PC-3 (cell line): ENCODE measurements around the gene EIF4E. TPM values are rescaled to one million over a fixed set of nuclear protein-coding genes. Genes with fewer than 3 reads are reported as not detected.
"Not testable (repeated sequence)": the region's sequence is repeated elsewhere in the genome, so short reads cannot be mapped to it uniquely, and the experiment has no call there.

Source experiments
- ATAC-seq: fragments of 200-7000 bp; cut with Tn5 transposase; 2 replicates; pipeline ENCODE4 v1.9.1; 2020; ENCODE audit warnings: mild to moderate bottlenecking, moderate library complexity
- BruUV-seq: library from RNA; stranded (reverse); fragments of 400-500 nt; replicated peaks from 2 replicates; lab custom pipeline; 2021; lab: Mats Ljungman, UMichigan
- CTCF ChIA-PET: fragments of 300-600 bp; sonication (Branson Sonifier 250); formaldehyde crosslinking; loops from one replicate; lab custom pipeline; 2022; ENCODE audit warnings: antibody characterized with exemption; lab: Charles Lee
- POLR2A ChIA-PET: fragments of 300-600 bp; sonication (Branson Sonifier 250); formaldehyde crosslinking; loops from one replicate; lab custom pipeline; 2022; ENCODE audit warnings: antibody characterized with exemption; ENCODE audit not compliant: unreplicated experiment; lab: Charles Lee
- DNase-seq: peaks from one replicate; pipeline ENCODE4 v3.0.0-alpha.2; 2015
- H2AFZ ChIP-seq: fragments of 300-600 bp; sonication (generic); 2 replicates; pipeline ENCODE4 v1.6.0; 2016; ENCODE audit warnings: antibody characterized with exemption, low read length
- H3F3A ChIP-seq: fragments of 300-600 bp; sonication (generic); one replicate; pipeline ENCODE4 v1.6.0; 2017; ENCODE audit warnings: antibody characterized with exemption, low read length, control low read depth, mild to moderate bottlenecking; ENCODE audit not compliant: unreplicated experiment
- H3K27ac ChIP-seq: fragments of 300-600 bp; sonication (generic); 2 replicates; pipeline ENCODE4 v1.5.1; 2016; ENCODE audit warnings: mild to moderate bottlenecking, low read length
- H3K27me3 ChIP-seq: fragments of 300-600 bp; sonication (generic); 2 replicates; pipeline ENCODE4 v1.6.1; 2016; ENCODE audit warnings: low read length, mixed read lengths
- H3K36me3 ChIP-seq: fragments of 300-600 bp; sonication (generic); 2 replicates; pipeline ENCODE4 v1.6.1; 2016; ENCODE audit warnings: low read depth, mixed run types, low read length, mixed read lengths
- H3K4me1 ChIP-seq: fragments of 300-600 bp; sonication (generic); 2 replicates; pipeline ENCODE4 v1.5.1; 2016; ENCODE audit warnings: low read length; ENCODE audit not compliant: insufficient read depth
- H3K4me2 ChIP-seq: fragments of 300-600 bp; sonication (generic); 2 replicates; pipeline ENCODE4 v1.6.0; 2016; ENCODE audit warnings: low read length
- H3K4me3 ChIP-seq: fragments of 300-600 bp; sonication (generic); 2 replicates; pipeline ENCODE4 v1.5.1; 2016; ENCODE audit warnings: mild to moderate bottlenecking, low read length, mixed read lengths
- H3K79me2 ChIP-seq: fragments of 300-600 bp; sonication (generic); 2 replicates; pipeline ENCODE4 v1.6.1; 2017; ENCODE audit warnings: low read length, mixed read lengths
- H3K9ac ChIP-seq: fragments of 300-600 bp; sonication (generic); 2 replicates; pipeline ENCODE4 v1.6.0; 2016; ENCODE audit warnings: mild to moderate bottlenecking, low read length
- H3K9me2 ChIP-seq: fragments of 300-600 bp; sonication (generic); replicated peaks from 2 replicates; pipeline ENCODE4 v1.6.1; 2016; ENCODE audit warnings: mixed run types, low read length, mixed read lengths
- H3K9me3 ChIP-seq: fragments of 300-600 bp; sonication (generic); 2 replicates; pipeline ENCODE4 v1.6.1; 2016; ENCODE audit warnings: low read length, mixed read lengths
- H4K20me1 ChIP-seq: fragments of 300-600 bp; sonication (generic); 2 replicates; pipeline ENCODE4 v1.6.1; 2016; ENCODE audit warnings: low read length, mixed read lengths
- EZH2 ChIP-seq: fragments of 300-600 bp; sonication (generic); IDR thresholded peaks from one replicate; pipeline ENCODE4 v1.6.1; 2017; ENCODE audit warnings: antibody characterized with exemption, mild to moderate bottlenecking, low read length; ENCODE audit not compliant: unreplicated experiment
- EZH2phosphoT487 ChIP-seq: fragments of 300-600 bp; sonication (generic); IDR thresholded peaks from 2 replicates; pipeline ENCODE4 v1.6.1; 2018; ENCODE audit warnings: mild to moderate bottlenecking, antibody characterized with exemption, low read length, borderline replicate concordance
- intact Hi-C: fragments of 100-400 bp; cut with micrococcal nuclease; formaldehyde crosslinking; loops from 2 replicates; pipeline ENCODE4 v1.9.0; 2023
- total RNA-seq: library from RNA; depleted of rRNA; stranded (reverse); fragments of >200 nt; gene quantifications from 2 replicates; pipeline ENCODE4 v1.2.3, GENCODE V29; 2014
- TF ChIP-seq, protein P1 (sequence below): fragments of 300-600 bp; sonication (generic); conservative IDR thresholded peaks from 2 replicates; pipeline ENCODE4 v1.5.1; 2017; ENCODE audit warnings: antibody characterized with exemption, low read depth, mild to moderate bottlenecking, low read length

The EIF4E gene
- total RNA-seq, 1 experiment from 2014 or later = 134 TPM

DNA sequence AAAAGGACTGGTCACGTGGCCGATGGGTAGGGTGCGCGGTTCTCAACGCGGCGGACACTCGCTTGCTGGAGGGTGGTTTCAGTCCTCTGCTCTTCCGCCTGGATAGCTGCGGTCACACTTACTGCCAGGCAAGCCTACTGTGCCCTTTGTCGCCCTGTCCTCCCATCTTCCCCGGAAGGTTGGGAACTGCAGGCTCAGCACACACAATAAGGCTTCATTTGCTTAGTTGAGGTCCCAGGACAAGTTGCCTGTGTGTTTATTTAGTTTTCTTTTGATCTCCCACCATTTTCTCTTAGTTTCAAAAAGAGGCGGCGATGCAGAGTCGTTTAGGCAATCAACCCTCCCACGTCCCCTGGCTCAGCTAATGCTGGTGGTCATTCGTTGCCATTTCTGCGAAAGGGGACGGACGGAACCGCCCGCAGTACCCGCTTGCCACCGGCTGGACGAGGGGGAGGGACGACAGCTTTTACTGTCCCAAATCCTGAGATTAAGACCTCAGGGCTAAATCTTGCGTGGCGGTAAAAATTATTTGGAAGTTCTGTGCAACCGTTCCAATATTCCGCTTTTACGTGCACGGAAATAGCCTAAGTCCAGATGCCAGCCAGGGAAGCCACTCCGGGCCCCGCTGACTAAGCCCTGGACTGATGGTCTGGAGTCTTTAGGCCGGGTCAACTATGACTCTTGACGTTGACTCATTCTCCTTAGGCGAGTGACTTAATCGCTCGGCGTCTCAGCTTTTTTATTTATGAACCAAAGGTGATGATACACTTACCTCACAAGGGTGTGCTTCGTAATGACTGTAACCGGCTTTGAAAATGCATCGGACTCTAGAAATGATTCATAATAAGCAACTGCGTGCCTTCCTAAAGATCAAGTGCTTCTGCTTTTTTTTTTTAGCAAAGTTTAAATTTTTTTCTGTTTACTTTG, 671 bp upstream of the EIF4E start:
- TF ChIP-seq EZH2 (no peak), EZH2phosphoT487 (no peak)
- TF ChIP-seq, protein P1, sequence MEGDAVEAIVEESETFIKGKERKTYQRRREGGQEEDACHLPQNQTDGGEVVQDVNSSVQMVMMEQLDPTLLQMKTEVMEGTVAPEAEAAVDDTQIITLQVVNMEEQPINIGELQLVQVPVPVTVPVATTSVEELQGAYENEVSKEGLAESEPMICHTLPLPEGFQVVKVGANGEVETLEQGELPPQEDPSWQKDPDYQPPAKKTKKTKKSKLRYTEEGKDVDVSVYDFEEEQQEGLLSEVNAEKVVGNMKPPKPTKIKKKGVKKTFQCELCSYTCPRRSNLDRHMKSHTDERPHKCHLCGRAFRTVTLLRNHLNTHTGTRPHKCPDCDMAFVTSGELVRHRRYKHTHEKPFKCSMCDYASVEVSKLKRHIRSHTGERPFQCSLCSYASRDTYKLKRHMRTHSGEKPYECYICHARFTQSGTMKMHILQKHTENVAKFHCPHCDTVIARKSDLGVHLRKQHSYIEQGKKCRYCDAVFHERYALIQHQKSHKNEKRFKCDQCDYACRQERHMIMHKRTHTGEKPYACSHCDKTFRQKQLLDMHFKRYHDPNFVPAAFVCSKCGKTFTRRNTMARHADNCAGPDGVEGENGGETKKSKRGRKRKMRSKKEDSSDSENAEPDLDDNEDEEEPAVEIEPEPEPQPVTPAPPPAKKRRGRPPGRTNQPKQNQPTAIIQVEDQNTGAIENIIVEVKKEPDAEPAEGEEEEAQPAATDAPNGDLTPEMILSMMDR = no peak
- DNase-seq = peak; percentile 95
- no peaks in the 10 kb centered on the region for H3K27me3 ChIP-seq
- peak overlapping the region; percentile 91 for H3K4me2 ChIP-seq
- H3K79me2 ChIP-seq = peaks cover 44% of the 10 kb centered on the region
- intact Hi-C loops = loop anchor here (2.0 to 5.0 kb wide), 2 partner anchors 207 to 272 kb away; partner anchors contain the start of gene TSPAN5
- peaks cover 9% of the 10 kb centered on the region for H3K36me3 ChIP-seq
- H3K27ac ChIP-seq = peak overlapping the region; percentile 98
- H2AFZ ChIP-seq = peak overlapping the region; percentile 90
- peak overlapping the region; percentile 92 for H3K4me3 ChIP-seq
- H3K9ac ChIP-seq = peak overlapping the region; percentile 95
- POLR2A ChIA-PET = interaction anchor here (0.7 kb wide), 3 partner anchors 9 to 259 kb away, joined by 3 to 28 read pairs (median 18); no protein-coding TSS in a partner anchor
- peak; percentile 71 for ATAC-seq
- peaks cover 18% of the 10 kb centered on the region for H4K20me1 ChIP-seq
- BruUV-seq = TSS peak; percentile 92
- H3K4me1 ChIP-seq = peaks cover 17% of the 10 kb centered on the region
- CTCF ChIA-PET = interaction anchor here (0.7 kb wide), 1 partner anchor 65 kb away, joined by 13 read pairs; no protein-coding TSS in a partner anchor
- no peaks in the 10 kb centered on the region for H3K9me2 ChIP-seq
- peaks cover 6% of the 10 kb centered on the region for H3F3A ChIP-seq
- H3K9me3 ChIP-seq = no peaks in the 10 kb centered on the region

DNA sequence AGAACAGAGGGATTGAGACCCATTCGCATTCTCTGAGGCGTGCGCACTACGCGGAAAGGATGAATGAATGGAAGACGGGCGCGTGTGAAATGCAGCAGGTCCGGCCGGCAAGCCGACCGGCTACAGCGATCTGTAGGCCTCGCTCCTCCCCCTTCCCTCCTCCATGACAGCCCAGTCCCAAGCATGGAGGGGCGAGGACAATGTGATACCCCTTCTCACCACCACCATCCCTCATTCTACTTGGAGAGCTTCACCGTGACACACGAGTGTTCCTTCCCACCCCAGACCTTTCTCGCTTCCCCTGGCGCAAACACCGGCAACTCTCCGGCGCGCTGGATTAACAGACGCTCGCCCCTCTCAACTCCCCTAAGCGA, 815 bp downstream of the EIF4E start:
- CTCF ChIA-PET = interaction anchor here (0.6 kb wide), 1 partner anchor 300 kb away, joined by 6 read pairs; no protein-coding TSS in a partner anchor
- Histone ChIP-seq H2AFZ (peak overlapping the region; percentile 71), H3K4me1 (peaks cover 17% of the 10 kb centered on the region), H3K9me3 (no peaks in the 10 kb centered on the region), H3K9me2 (no peaks in the 10 kb centered on the region), H3K79me2 (peaks cover 58% of the 10 kb centered on the region), H3K27me3 (no peaks in the 10 kb centered on the region), H3K27ac (peak overlapping the region; percentile 98), H3K4me3 (peak overlapping the region; percentile 92), H4K20me1 (peaks cover 23% of the 10 kb centered on the region), H3K4me2 (peak overlapping the region; percentile 92), H3K9ac (peak overlapping the region; percentile 95), H3K36me3 (peaks cover 9% of the 10 kb centered on the region), H3F3A (peaks cover 6% of the 10 kb centered on the region)
- BruUV-seq = no TSS peak
- POLR2A ChIA-PET = interaction anchor here (0.7 kb wide), 1 partner anchor 18 kb away, joined by 17 read pairs; no protein-coding TSS in a partner anchor
- intact Hi-C loops = loop anchor here (2.0 to 5.0 kb wide), 2 partner anchors 205 to 271 kb away; partner anchors contain the start of gene TSPAN5
- ATAC-seq (peak; percentile 45), DNase-seq (peak; percentile 57)
- TF ChIP-seq EZH2phosphoT487 (no peak), EZH2 (no peak)
- TF ChIP-seq, protein P1 = no peak

DNA sequence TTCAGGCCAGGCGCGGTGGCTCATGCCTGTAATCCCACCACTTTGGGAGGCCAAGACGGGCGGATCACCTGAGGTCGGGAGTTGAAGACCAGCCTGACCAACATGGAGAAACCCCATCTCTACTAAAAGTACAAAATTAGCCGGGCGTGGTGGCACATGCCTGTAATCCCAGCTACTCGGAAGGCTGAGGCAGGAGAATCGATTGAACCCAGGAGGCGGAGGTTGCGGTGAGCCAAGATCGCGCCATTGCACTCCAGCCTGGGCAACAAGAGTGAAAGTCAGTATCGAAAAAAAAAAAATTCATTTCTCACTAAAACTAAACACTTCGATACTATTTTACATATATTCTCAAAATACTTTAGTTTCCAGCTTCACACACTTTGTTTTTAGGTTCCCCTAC, 2.7 kb downstream of the EIF4E start:
- H3K9me2 ChIP-seq, CTCF ChIA-PET, H3K9me3 ChIP-seq, BruUV-seq, H3K9ac ChIP-seq, POLR2A ChIA-PET, ATAC-seq, H3K27ac ChIP-seq, DNase-seq, H2AFZ ChIP-seq, H3K27me3 ChIP-seq, H3F3A ChIP-seq: not testable (repeated sequence)
- Histone ChIP-seq H3K4me1 (peaks cover 14% of the 10 kb centered on the region), H4K20me1 (peaks cover 23% of the 10 kb centered on the region), H3K4me3 (peak overlapping the region; percentile 92; the same call in 1 of the 2 replicates), H3K36me3 (peaks cover 17% of the 10 kb centered on the region), H3K79me2 (peaks cover 77% of the 10 kb centered on the region), H3K4me2 (peak overlapping the region; percentile 92)
- intact Hi-C loops = loop anchor here (5.0 kb wide), 1 partner anchor 269 kb away; the partner anchor contains the start of gene TSPAN5
